Measurements from ENCODE around the gene MRPS23. TPM values are rescaled to one million over a fixed set of nuclear protein-coding genes. Genes with fewer than 3 reads are reported as not detected.

Gene MRPS23
- total RNA-seq, 6 experiments from 2014 or later = 13.0 to 23.0 (median 15.2) TPM

- no peak for TF ChIP-seq CTCF (IDR thresholded peaks at IDR 0.05)
- no peak for TF ChIP-seq POLR2A (IDR thresholded peaks at IDR 0.05)
- intact Hi-C loops (cut with DNase I) = loop anchor here (5.0 to 10.0 kb wide), 2 partner anchors 90 to 92 kb away; partner anchors contain the start of gene VEZF1 (in 2 of the 2)
- H3K9me3 ChIP-seq = no peaks in the 10 kb centered on the region
- DNase-seq (no peak), ATAC-seq (no peak)
- no peak overlapping the region for H3K27ac ChIP-seq
- WGBS (ENCODE audit: insufficient coverage, low coverage, low lambda C conversion rate, missing lambda C conversion rate) = 92% methylated on average over 1 of the region's 1 CpG
- no peaks in the 10 kb centered on the region for H3K27me3 ChIP-seq
- H3K4me3 ChIP-seq = no peak overlapping the region
- H3K36me3 ChIP-seq = no peaks in the 10 kb centered on the region
- H3K4me1 ChIP-seq = peaks cover 0 to 26% (median 0%) of the 10 kb centered on the region in 4 donors
Measured at GRCh38 chr17:57894848-57895247, 45.0 kb upstream of the MRPS23 start.

DNA sequence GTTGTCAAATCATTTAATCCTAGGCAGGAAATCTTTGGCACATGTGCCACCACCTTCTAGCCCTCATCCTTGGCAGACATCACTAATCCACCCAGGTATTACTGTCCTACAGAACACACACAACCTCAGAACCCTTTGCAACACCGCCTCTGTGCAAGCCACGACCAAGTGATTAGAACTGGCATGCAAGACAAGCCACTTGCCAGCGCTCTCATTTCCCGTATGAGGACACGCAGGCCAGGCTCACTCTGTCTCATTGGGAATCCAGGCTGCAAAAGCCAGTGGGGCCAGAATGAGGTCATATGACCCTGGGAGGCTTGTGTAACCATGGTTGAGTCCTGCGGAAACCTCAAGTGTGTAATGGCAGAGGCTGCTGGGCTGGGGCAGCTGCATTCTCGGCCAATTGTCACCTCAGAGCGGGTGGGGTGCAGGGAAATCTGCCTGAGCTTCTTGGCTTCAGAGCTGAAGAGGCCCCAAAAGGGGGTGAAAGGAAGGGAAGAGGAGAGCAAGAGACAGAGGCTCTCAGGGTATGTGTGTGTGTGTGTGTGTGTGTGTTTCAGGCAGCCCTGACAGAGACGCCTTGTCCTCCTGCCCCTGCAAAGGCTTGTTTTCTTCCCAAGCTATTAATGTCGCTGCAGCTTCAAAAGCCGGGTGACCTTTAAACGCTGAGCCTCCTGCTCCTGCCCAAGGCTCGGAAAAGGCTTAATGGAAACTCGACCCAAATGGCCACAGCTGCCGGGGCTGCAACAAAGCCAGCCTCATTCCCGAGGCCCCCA, 43.2 kb upstream of the MRPS23 start:
- H3K4me3 ChIP-seq = peak overlapping the region in 1 of 3 donors; percentile 28
- TF ChIP-seq POLR2A (IDR thresholded peaks at IDR 0.05) (peak; percentile 48), CTCF (IDR thresholded peaks at IDR 0.05) (no peak)
- no peaks in the 10 kb centered on the region for H3K27me3 ChIP-seq
- peaks cover 0 to 27% (median 0%) of the 10 kb centered on the region in 4 donors for H3K4me1 ChIP-seq
- ATAC-seq = peak; percentile 81 to 92 (median 90)
- 22% methylated on average over 10 of the region's 16 CpGs for WGBS (ENCODE audit: insufficient coverage, low coverage, low lambda C conversion rate, missing lambda C conversion rate)
- no peaks in the 10 kb centered on the region for H3K36me3 ChIP-seq
- intact Hi-C loops (cut with DNase I) = loop anchor here (5.0 to 10.0 kb wide), 2 partner anchors 92 to 94 kb away; partner anchors contain the start of gene VEZF1 (in 2 of the 2)
- no peaks in the 10 kb centered on the region for H3K9me3 ChIP-seq
- DNase-seq = peak; percentile 86 to 93 (median 88)
- peak overlapping the region; percentile 60 to 80 (median 78) for H3K27ac ChIP-seq

- no peaks in the 10 kb centered on the region for H3K9me3 ChIP-seq
- WGBS (ENCODE audit: insufficient coverage, low coverage, low lambda C conversion rate, missing lambda C conversion rate) = 27% methylated on average over 4 of the region's 6 CpGs
- DNase-seq (peak; percentile 79 to 88 (median 86)), ATAC-seq (peak; percentile 78 to 90 (median 87))
- intact Hi-C loops (cut with DNase I) = loop anchor here (5.0 to 10.0 kb wide), 2 partner anchors 93 to 95 kb away; partner anchors contain the start of gene VEZF1 (in 2 of the 2)
- H3K27ac ChIP-seq = peak overlapping the region; percentile 35 to 80 (median 78)
- H3K4me1 ChIP-seq = peaks cover 0 to 27% (median 0%) of the 10 kb centered on the region in 4 donors
- H3K27me3 ChIP-seq = no peaks in the 10 kb centered on the region
- no peak overlapping the region for H3K4me3 ChIP-seq
- H3K36me3 ChIP-seq = no peaks in the 10 kb centered on the region
- TF ChIP-seq POLR2A (IDR thresholded peaks at IDR 0.05) = no peak
- TF ChIP-seq CTCF (IDR thresholded peaks at IDR 0.05) = peak; percentile 92 to 98 (median 95)
Measured at GRCh38 chr17:57892146-57892819, 42.4 kb upstream of the MRPS23 start.

DNA sequence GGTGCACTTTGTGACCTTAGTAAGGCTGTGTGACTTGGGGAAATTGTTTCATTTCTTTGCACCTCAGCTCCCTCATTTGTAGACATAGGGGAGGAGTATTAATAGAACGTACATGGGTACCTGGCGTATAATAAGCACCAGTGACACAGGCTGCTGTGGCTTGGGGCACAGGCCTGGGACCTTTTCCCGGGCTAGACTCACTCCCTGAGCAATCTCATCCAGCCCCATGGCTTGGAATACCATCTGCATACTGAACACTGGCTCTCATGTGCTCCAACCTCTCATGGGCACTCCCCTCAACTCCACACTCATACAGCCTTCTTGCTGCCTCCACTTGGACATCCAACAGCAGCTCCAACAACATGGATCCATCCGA, 41.0 kb upstream of the MRPS23 start:
- intact Hi-C loops (cut with DNase I) = loop anchor here (5.0 to 10.0 kb wide), 2 partner anchors 94 to 96 kb away; partner anchors contain the start of gene VEZF1 (in 2 of the 2)

More for the DNA sequence above, 41.0 kb upstream of the MRPS23 start:
- no peaks in the 10 kb centered on the region for H3K36me3 ChIP-seq
- H3K4me3 ChIP-seq = no peak overlapping the region
- 100% methylated on average over 1 of the region's 4 CpGs for WGBS (ENCODE audit: insufficient coverage, low coverage, low lambda C conversion rate, missing lambda C conversion rate)
- ATAC-seq = no peak
- no peak for TF ChIP-seq CTCF (IDR thresholded peaks at IDR 0.05)
- no peak for TF ChIP-seq POLR2A (IDR thresholded peaks at IDR 0.05)
- H3K4me1 ChIP-seq = peaks cover 0 to 27% (median 0%) of the 10 kb centered on the region in 4 donors
- no peak overlapping the region for H3K27ac ChIP-seq
- no peak for DNase-seq
- H3K27me3 ChIP-seq = no peaks in the 10 kb centered on the region
- H3K9me3 ChIP-seq = no peaks in the 10 kb centered on the region

Data from right lobe of liver (tissue), 6 donors.